GM12878 (cell line): ENCODE results near the gene THUMPD2. TPM values are rescaled to one million over a fixed set of nuclear protein-coding genes. Genes with fewer than 3 reads are reported as not detected.

Experiments
- BACH1 ChIP-seq: fragments of 450-650 bp; IDR thresholded peaks from 2 replicates; pipeline ENCODE4 v1.6.1; 2017; ENCODE audit warnings: mild to moderate bottlenecking, borderline replicate concordance
- CBX3 ChIP-seq: fragments of 200-600 bp; sonication (generic); IDR thresholded peaks from 2 replicates; pipeline ENCODE4 v1.6.1; 2016; ENCODE audit warnings: low read depth, borderline replicate concordance
- CREB1 ChIP-seq: IDR thresholded peaks from 2 replicates; pipeline ENCODE4 v1.6.1; 2012; ENCODE audit warnings: low read depth, mild to moderate bottlenecking, inconsistent platforms
- EP300 ChIP-seq, 2 experiments: fragments of 150-350 bp in 1 of 2; IDR thresholded peaks; 2 replicates each; pipeline ENCODE4 v1.6.1; 2011 to 2012; ENCODE audit warnings: low read depth in 2 of 2, low read length in 2 of 2, borderline replicate concordance in 1 of 2, improper control_type of control experiment in 1 of 2, inconsistent platforms in 1 of 2; ENCODE audit not compliant: control insufficient read depth in 1 of 2
- ESRRA ChIP-seq: IDR thresholded peaks from 2 replicates; pipeline ENCODE4 v1.6.1; 2012; ENCODE audit warnings: mild to moderate bottlenecking, low read length, improper control_type of control experiment
- ETV6 ChIP-seq, 2 experiments: fragments of 450-650 bp in 1 of 2; IDR thresholded peaks in 1 of 2; conservative IDR thresholded peaks in 1 of 2; 2 replicates each; pipeline ENCODE4 v1.6.1; 2014; ENCODE audit warnings: antibody characterized with exemption in 1 of 2, borderline replicate concordance in 1 of 2, low read depth in 1 of 2, mild to moderate bottlenecking in 1 of 2, moderate library complexity in 1 of 2
- FOXM1 ChIP-seq: IDR thresholded peaks from 2 replicates; pipeline ENCODE4 v1.6.1; 2012; ENCODE audit warnings: low read depth, mild to moderate bottlenecking, inconsistent platforms, low read length, moderate library complexity
- GATAD2B ChIP-seq: fragments of 450-650 bp; conservative IDR thresholded peaks from 2 replicates; pipeline ENCODE4 v1.6.1; 2017; ENCODE audit warnings: low read depth, mild to moderate bottlenecking, moderate library complexity
- HSF1 ChIP-seq: fragments of 150-350 bp; IDR thresholded peaks from 2 replicates; pipeline ENCODE4 v1.6.1; 2014; ENCODE audit warnings: mild to moderate bottlenecking, low read depth, low read length
- LARP7 ChIP-seq: fragments of 450-650 bp; IDR thresholded peaks from 2 replicates; pipeline ENCODE4 v1.6.1; 2017; ENCODE audit warnings: mild to moderate bottlenecking
- MAX ChIP-seq: IDR thresholded peaks from 2 replicates; pipeline ENCODE4 v1.6.1; 2012; ENCODE audit warnings: low read depth, low read length, improper control_type of control experiment
- MEF2A ChIP-seq: IDR thresholded peaks from 2 replicates; pipeline ENCODE4 v1.6.1; 2011; ENCODE audit warnings: low read depth, mild to moderate bottlenecking, low read length, moderate library complexity; ENCODE audit not compliant: insufficient read depth
- MYB ChIP-seq: fragments of 150-350 bp; IDR thresholded peaks from 2 replicates; pipeline ENCODE4 v1.6.1; 2014; ENCODE audit warnings: mild to moderate bottlenecking, low read depth, low read length, borderline replicate concordance
- NBN ChIP-seq: fragments of 450-650 bp; IDR thresholded peaks from 2 replicates; pipeline ENCODE4 v1.6.1; 2016
- NFXL1 ChIP-seq: fragments of 450-650 bp; IDR thresholded peaks from 2 replicates; pipeline ENCODE4 v1.6.1; 2017; ENCODE audit warnings: antibody characterized with exemption, mild to moderate bottlenecking, borderline replicate concordance
- NFYA ChIP-seq: IDR thresholded peaks from 2 replicates; pipeline ENCODE4 v1.6.1; 2011; ENCODE audit warnings: low read depth, mild to moderate bottlenecking, low read length, improper control_type of control experiment, borderline replicate concordance
- NR2F1 ChIP-seq: fragments of 450-650 bp; conservative IDR thresholded peaks from 2 replicates; pipeline ENCODE4 v1.6.1; 2017; ENCODE audit warnings: mild to moderate bottlenecking
- NRF1 ChIP-seq: conservative IDR thresholded peaks from 2 replicates; pipeline ENCODE4 v1.6.1; 2011; ENCODE audit warnings: mild to moderate bottlenecking, low read depth, low read length, improper control_type of control experiment
- PKNOX1 ChIP-seq: fragments of 450-650 bp; IDR thresholded peaks from 2 replicates; pipeline ENCODE4 v1.6.1; 2016; ENCODE audit warnings: mild to moderate bottlenecking
- PML ChIP-seq: IDR thresholded peaks from 2 replicates; pipeline ENCODE4 v1.6.1; 2012; ENCODE audit warnings: low read length, inconsistent platforms
- POLR2AphosphoS5 ChIP-seq: IDR thresholded peaks from 2 replicates; pipeline ENCODE4 v1.6.1; 2011; ENCODE audit warnings: mild to moderate bottlenecking, low read length, inconsistent platforms
- SP1 ChIP-seq: IDR thresholded peaks from one replicate; pipeline ENCODE4 v1.6.1; 2011; ENCODE audit warnings: low read depth, low read length
- TCF3 ChIP-seq: IDR thresholded peaks from 2 replicates; pipeline ENCODE4 v1.6.1; 2012; ENCODE audit warnings: low read depth, mild to moderate bottlenecking, low read length, borderline replicate concordance; ENCODE audit not compliant: insufficient read depth
- USF1 ChIP-seq: IDR thresholded peaks from 2 replicates; pipeline ENCODE4 v1.6.1; 2011; ENCODE audit warnings: borderline replicate concordance, low read depth, mild to moderate bottlenecking, moderate library complexity, mixed read lengths, low read length; ENCODE audit not compliant: insufficient read depth; ENCODE audit errors: extremely low read length
- YY1 ChIP-seq: IDR thresholded peaks from 2 replicates; pipeline ENCODE4 v1.6.1; 2011; ENCODE audit warnings: low read depth, mild to moderate bottlenecking, low read length
- polyA plus RNA-seq, 11 experiments: library from polyadenylated mRNA; depleted of rRNA in 4 of 11; unstranded in 6 of 11; stranded (reverse) in 5 of 11; fragments of >200 nt; fragmentation: Nextera tagmentation in 4 of 11; fragmentation: Illumina TruSeq in 1 of 11; extraction: Ambion mirVana in 4 of 11; extraction: Trizol in 1 of 11; gene quantifications; 1 replicate in 1 of 11; 2 replicates in 10 of 11; pipeline versions ENCODE4 v1.2.1 to v1.2.3, GENCODE V29; 2011 to 2016; ENCODE audit warnings: inconsistent platforms in 2 of 11, missing spikeins in 2 of 11, low read depth in 1 of 11
- total RNA-seq, 4 experiments: library from RNA; depleted of rRNA in 3 of 4; stranded (reverse); fragments of >200 nt in 3 of 4; fragmentation: Illumina TruSeq in 1 of 4; extraction: Trizol in 1 of 4; gene quantifications; 2 replicates each; pipeline versions ENCODE4 v1.2.1 to v1.2.3, GENCODE V29; 2013 to 2021

Gene THUMPD2
- total and polyA plus RNA-seq, 10 of the 15 experiments (the other 5 are each of a cell fraction or from before 2014, with no cell fraction given): 6.7 to 19.7 (median 13.8) TPM

GRCh38 chr2:39778775-39779340, at the start of gene THUMPD2 (continued):
- TF ChIP-seq EP300 (IDR thresholded peaks at IDR 0.05; ENCODE audit: borderline replicate concordance in 1 of 2, control insufficient read depth in 1 of 2, low read depth in 2 of 2, low read length in 2 of 2) (no peak), MYB (no peak), ESRRA (no peak), SP1 (no peak), PKNOX1 (peak; percentile 87), MEF2A (0 out of 2 replicates have a peak, but pooled peaks have one; percentile 5), NRF1 (no peak), PML (peak; percentile 68; the same call in 1 of the 2 replicates), TCF3 (0 out of 2 replicates have a peak, but pooled peaks have one; percentile 23), NR2F1 (no peak; the same call in 1 of the 2 replicates), GATAD2B (peak; percentile 88), CBX3 (no peak), HSF1 (no peak), ETV6 (conservative IDR thresholded peaks at IDR 0.05 in 1 of 2, IDR thresholded peaks at IDR 0.05 in 1 of 2; ENCODE audit: borderline replicate concordance in 1 of 2, low read depth in 1 of 2) (no peak), LARP7 (peak; percentile 90), POLR2AphosphoS5 (peak; percentile 82), NFYA (no peak), MAX (0 out of 2 replicates have a peak, but pooled peaks have one; percentile 58), NFXL1 (no peak), BACH1 (peak; percentile 72; the same call in 1 of the 2 replicates), YY1 (peak; percentile 94), USF1 (peak; percentile 92), CREB1 (peak; percentile 13; the same call in 1 of the 2 replicates), NBN (no peak), FOXM1 (no peak)
